ENCODE data around the gene S100A5.
A peak's percentile ranks its signal among the peaks of the same experiment; 100 is the strongest.
"Not testable (repeated sequence)": the region's sequence is repeated elsewhere in the genome, so short reads cannot be mapped to it uniquely, and the experiment has no call there.

Gene S100A5

GRCh38 chr1:153567621-153568366 is 27.1 kb upstream of the S100A5 start:
- TF ChIP-seq CTCF (IDR thresholded peaks at IDR 0.05; ENCODE audit: control extremely low read depth, extremely low read depth, low read depth, missing control alignments), result no peak
- peak; percentile 12 for DNase-seq (ENCODE audit: extremely low spot score)
- ChIA-PET POLR2A (no interaction called here), CTCF (interaction anchor here (0.9 to 7.1 kb wide), 28 partner anchors 8 to 215 kb away, joined by 3 to 136 read pairs (median 6); partner anchors contain the start of genes S100A13, S100A14, S100A16 and S100A3)

- CTCF ChIA-PET, result interaction anchor here (0.9 to 8.3 kb wide), 8 partner anchors 16 to 214 kb away, joined by 3 to 73 read pairs (median 4); partner anchors contain the start of genes S100A1, S100A13 and S100A6
- peak; percentile 63 for DNase-seq (ENCODE audit: extremely low spot score)
- no peak for TF ChIP-seq CTCF (IDR thresholded peaks at IDR 0.05; ENCODE audit: control extremely low read depth, extremely low read depth, low read depth, missing control alignments)
- POLR2A ChIA-PET, result no interaction called here
Observed at GRCh38 chr1:153566414-153567371, 26.0 kb upstream of the S100A5 start.

- peak; percentile 75 for DNase-seq (ENCODE audit: extremely low spot score)
- TF ChIP-seq CTCF (IDR thresholded peaks at IDR 0.05; ENCODE audit: control extremely low read depth, extremely low read depth, low read depth, missing control alignments), result no peak
- CTCF ChIA-PET, result interaction anchor here (0.9 to 8.3 kb wide), 8 partner anchors 15 to 213 kb away, joined by 3 to 73 read pairs (median 4); partner anchors contain the start of genes S100A1, S100A13 and S100A6
- POLR2A ChIA-PET, result interaction anchor here (0.7 kb wide), 1 partner anchor 16 kb away, joined by 6 read pairs; no protein-coding TSS in a partner anchor
Observed at GRCh38 chr1:153565529-153566374, 25.0 kb upstream of the S100A5 start, which contains the start of gene S100A2. S100A2 (minus strand) TSS chr1:153565844; CDS start chr1:153563877, 1,967 bp downstream.

- ChIA-PET POLR2A (no interaction called here), CTCF (interaction anchor here (0.8 to 8.3 kb wide), 5 partner anchors 10 to 54 kb away, joined by 3 to 73 read pairs (median 5); partner anchors contain the start of gene S100A6)
- TF ChIP-seq CTCF (IDR thresholded peaks at IDR 0.05; ENCODE audit: control extremely low read depth, extremely low read depth, low read depth, missing control alignments), result no peak
- no peak for DNase-seq (ENCODE audit: extremely low spot score)
Observed at GRCh38 chr1:153563991-153564390, 23.3 kb upstream of the S100A5 start.

- CTCF ChIA-PET, result interaction anchor here (0.8 to 8.3 kb wide), 4 partner anchors 10 to 53 kb away, joined by 3 to 73 read pairs (median 5); partner anchors contain the start of gene S100A6
- POLR2A ChIA-PET, result no interaction called here
- TF ChIP-seq CTCF (IDR thresholded peaks at IDR 0.05; ENCODE audit: control extremely low read depth, extremely low read depth, low read depth, missing control alignments), result no peak
- no peak for DNase-seq (ENCODE audit: extremely low spot score)
Observed at GRCh38 chr1:153563483-153563901, 22.8 kb upstream of the S100A5 start.

- CTCF ChIA-PET, result interaction anchor here (1.3 to 8.3 kb wide), 8 partner anchors 9 to 157 kb away, joined by 3 to 73 read pairs (median 7); partner anchors contain the start of genes S100A4 and S100A6
- DNase-seq (ENCODE audit: extremely low spot score); POLR2A ChIA-PET: not testable (repeated sequence)
Observed at GRCh38 chr1:153562021-153562420, 21.3 kb upstream of the S100A5 start.
